ENCODE data around the gene PLXNA2.

DNA sequence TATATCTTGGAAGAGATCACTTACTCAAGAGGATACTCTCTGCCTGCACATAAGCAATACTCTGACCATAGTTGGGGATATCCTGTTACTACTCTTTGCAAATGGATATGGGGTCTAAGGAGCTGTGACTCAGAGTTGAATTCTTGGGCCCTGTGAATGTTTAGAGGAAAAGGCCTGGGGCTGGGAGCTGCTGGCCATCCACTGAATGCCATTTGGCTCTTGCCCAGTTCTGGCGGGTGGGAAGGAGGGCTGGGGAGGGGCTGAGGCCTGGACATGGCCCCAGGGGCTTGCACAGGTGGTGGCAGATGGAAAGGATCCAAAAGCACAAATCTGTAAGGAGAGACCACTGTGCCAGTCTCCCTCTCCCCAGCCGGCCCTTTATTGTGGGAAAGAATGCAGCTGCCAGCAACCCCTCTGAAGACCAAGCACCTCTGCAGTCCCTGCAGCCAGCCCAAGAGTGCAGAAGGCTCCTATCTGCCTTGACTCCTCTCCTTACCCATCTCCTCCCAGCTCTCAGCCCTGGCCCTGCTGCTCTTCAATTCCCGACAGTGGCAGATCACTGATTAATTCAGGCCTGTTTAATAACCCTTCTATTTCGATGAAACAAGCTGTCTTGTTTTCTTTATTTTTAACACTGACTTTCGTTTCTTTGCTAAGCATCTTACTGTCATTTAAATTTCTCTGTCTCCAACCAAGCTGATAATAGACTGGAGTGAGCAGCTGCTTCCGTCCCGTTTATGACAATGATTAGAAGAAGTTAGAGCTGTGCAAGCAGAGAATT is 12.1 kb downstream of the PLXNA2 start:
- TF ChIP-seq, protein P1, sequence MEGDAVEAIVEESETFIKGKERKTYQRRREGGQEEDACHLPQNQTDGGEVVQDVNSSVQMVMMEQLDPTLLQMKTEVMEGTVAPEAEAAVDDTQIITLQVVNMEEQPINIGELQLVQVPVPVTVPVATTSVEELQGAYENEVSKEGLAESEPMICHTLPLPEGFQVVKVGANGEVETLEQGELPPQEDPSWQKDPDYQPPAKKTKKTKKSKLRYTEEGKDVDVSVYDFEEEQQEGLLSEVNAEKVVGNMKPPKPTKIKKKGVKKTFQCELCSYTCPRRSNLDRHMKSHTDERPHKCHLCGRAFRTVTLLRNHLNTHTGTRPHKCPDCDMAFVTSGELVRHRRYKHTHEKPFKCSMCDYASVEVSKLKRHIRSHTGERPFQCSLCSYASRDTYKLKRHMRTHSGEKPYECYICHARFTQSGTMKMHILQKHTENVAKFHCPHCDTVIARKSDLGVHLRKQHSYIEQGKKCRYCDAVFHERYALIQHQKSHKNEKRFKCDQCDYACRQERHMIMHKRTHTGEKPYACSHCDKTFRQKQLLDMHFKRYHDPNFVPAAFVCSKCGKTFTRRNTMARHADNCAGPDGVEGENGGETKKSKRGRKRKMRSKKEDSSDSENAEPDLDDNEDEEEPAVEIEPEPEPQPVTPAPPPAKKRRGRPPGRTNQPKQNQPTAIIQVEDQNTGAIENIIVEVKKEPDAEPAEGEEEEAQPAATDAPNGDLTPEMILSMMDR (IDR thresholded peaks at IDR 0.05): no peak
- TF ChIP-seq EZH2 (IDR thresholded peaks at IDR 0.05) (no peak), EZH2phosphoT487 (IDR thresholded peaks at IDR 0.05) (no peak)
